Measurements from ENCODE around the gene PLAC1.

GRCh38 chrX:134526399-134526798 is 131.9 kb downstream of the PLAC1 start:
- TF ChIP-seq CTCF (IDR thresholded peaks at IDR 0.05; ENCODE audit: low read depth, low read length) (no peak), EZH2phosphoT487 (IDR thresholded peaks at IDR 0.05; ENCODE audit: low read depth) (no peak)

Measured in OCI-LY3 (cell line).